CD4-positive, alpha-beta T cell treated with Interleukin-6 at 100 ng/mL for 8 hours (primary cell): ENCODE measurements around the gene GALNT18.
"Not testable (repeated sequence)": the region's sequence is repeated elsewhere in the genome, so short reads cannot be mapped to it uniquely, and the experiment has no call there.

Experiments used
- DNase-seq: peaks from one replicate; pipeline ENCODE4 v3.0.0-alpha.2; 2020; ENCODE audit warnings: mixed read lengths, low spot score

Gene GALNT18

GRCh38 chr11:11458001-11458400, 163.8 kb downstream of the GALNT18 start:
- no peak for DNase-seq

- DNase-seq = no peak
Observed at GRCh38 chr11:11456866-11457265, 164.9 kb downstream of the GALNT18 start.

DNA sequence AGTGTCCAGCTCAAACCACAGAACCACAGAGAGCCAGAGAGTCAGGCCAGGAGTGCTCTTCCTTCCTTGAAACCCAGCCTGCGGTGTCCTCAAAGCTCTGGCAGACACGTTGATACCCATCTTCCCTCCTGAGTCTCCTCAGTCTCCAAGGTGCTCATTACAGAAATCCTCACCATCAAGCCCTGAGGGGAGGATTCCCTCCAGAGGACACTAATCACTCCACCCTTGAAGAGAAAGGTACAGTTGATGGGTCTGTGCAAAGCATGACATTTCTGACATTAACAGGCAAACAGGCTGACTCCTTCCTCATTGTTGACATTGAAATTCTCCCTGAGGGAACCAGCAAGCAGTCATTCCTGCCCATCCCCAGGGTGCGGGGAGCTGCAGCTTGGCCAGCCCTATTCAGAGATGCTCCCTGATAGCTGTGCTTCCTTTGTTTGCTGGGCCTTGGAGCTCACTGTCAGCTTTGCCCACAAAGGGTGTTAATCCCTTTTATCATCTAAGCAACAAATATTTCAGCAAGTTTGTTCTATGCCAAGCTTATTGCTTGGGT, 167.1 kb downstream of the GALNT18 start:
- DNase-seq = no peak

DNA sequence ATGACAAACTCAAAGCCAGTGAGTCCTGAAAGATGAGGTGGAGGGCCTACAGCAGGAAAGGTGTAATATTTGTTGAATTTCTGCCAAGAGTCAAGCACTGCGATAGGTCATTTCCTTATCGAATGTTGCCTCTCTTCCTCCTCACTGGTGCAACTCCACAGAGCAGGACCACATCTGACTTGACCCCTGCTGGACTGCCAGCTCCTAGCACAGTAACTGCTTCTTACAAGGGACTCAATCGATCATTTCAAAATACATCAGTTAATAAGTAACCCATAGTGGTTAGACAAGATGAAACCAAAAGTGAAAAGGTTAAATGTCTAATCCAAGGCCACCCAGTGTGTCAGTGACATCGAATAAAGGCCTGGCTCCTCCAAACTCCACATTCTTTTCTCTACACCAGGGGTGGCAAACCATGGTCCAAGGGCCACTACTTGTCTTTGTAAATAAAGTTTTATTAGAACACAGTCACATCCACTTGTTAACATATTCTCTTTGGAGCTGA, 170.3 kb downstream of the GALNT18 start:
- no peak for DNase-seq

DNA sequence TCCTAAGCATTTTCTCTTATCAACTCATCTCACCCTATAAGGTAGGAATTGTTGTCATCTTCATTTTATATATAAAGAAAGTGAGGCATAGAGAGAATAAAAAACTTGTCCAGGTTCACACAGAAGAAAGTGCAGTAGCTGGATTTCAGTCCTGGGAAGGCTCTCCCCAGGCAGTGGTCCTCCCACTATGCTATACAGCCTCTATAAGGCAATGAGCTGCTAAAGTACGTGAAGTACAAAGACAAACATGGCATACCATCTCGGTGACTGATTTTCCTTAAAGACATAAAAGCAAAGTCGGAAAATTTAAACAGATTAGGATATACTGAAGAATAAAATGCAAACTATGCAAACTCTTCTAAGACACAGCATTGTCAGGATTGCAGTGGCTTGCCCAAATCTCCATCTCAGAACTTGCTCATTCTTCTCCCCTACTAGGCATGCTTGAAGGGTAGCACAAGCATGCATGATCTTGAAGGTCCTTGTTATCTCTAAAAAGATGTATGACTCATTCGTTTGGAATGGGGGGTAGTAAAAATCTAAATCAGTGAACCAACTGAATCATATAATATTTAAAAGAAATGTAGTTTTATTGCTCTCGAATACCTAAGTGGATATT, 171.0 kb downstream of the GALNT18 start:
- no peak for DNase-seq

- DNase-seq = no peak
Observed at GRCh38 chr11:11449327-11449726, 172.5 kb downstream of the GALNT18 start.

- DNase-seq = no peak
Observed at GRCh38 chr11:11448626-11449025, 173.2 kb downstream of the GALNT18 start.

GRCh38 chr11:11447601-11448000, 174.2 kb downstream of the GALNT18 start:
- DNase-seq = not testable (repeated sequence)

GRCh38 chr11:11446967-11447366, 174.8 kb downstream of the GALNT18 start:
- no peak for DNase-seq

- no peak for DNase-seq
Observed at GRCh38 chr11:11446564-11446963, 175.2 kb downstream of the GALNT18 start.

- no peak for DNase-seq
Observed at GRCh38 chr11:11445441-11446185, 176.2 kb downstream of the GALNT18 start.

DNA sequence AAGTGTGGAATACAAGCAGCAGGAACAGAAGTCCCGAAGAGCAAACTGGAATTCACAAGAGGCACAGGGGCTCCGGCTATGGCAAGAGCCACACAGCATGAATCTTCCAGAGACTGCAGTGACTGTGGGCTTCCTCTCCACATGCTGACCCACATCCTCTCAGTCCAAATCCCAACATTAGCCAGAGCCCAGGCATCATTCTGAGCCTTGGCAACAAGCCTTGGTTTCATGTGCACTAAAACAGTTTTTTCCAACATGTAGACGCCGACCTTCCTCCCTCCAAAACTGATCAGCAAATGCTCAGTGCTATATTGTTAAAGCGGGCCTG, 177.0 kb downstream of the GALNT18 start:
- DNase-seq = no peak

DNA sequence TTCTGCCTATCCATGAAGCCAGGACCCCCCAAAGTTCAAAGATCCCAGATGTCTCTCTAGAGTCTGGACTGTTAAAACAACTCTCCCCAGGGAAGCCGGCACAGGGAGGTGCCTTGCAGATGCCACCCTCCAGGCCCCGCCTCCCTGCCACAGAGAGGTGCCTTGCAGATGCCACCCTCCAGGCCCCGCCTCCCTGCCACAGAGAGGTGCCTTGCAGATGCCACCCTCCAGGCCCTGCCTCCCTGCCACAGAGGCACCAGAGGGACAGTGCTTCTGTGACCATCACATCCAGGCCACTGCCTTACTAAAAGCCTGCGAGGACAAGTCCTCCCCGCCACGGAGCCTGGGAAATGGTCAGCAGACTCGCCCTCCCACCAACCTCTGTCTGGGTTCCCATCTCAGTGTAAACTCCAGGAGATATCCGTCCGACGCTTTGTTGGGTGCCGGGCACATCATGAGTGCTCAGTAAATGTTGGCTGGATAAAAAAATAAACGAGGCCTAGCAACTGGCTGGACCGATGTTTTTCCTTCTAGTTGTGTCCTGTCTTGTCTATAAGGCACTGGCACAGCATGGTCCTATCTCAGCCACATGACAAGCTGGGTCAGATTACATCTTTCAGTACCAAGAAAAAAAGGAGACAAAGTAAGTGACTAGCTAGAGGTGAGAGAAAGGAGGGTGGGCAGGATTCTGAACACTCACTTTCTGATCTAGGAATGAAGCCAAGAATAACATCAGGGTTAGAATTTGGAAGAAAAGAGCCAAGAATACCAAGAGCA, 177.6 kb downstream of the GALNT18 start:
- DNase-seq = no peak

DNA sequence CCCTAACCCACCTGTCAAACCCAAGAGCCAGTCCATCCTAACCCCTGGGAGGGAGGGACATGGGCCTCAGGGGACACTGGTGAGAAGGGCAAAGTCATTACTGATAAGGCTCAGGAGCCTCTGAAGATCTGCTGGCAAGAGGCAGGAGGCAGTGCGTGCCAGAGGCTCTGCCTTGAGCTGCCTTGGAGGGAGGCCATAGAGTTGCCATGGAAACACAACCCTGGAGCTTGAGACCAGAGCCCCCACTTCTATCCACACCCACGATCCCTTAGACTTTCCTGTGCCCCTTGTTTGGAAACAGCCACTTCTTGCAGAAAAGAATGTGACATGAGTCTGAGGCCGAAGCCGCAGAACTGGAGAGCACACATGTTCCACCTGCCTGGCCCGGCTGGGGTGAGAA, 179.0 kb downstream of the GALNT18 start:
- no peak for DNase-seq

- DNase-seq = no peak
Observed at GRCh38 chr11:11441516-11441915, 180.3 kb downstream of the GALNT18 start.

DNA sequence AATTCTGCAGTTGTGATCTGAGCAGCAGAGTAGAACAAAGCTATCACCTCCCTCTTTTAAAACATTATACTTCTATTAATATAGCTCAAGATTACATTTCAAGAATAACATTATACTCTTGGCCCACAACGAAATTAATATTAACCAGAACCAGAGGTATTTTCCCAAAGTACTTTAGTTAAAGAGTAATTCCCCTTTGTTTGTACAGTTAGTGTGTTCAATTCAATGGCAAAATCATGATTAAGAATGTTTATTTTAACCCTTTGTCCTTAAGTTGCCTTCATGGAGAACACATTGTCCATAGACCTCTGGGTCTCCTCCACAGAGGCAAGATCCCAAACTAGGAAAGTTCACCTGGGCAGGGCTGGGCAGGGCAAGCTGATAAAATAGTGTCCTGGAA, 180.7 kb downstream of the GALNT18 start:
- DNase-seq = no peak

DNA sequence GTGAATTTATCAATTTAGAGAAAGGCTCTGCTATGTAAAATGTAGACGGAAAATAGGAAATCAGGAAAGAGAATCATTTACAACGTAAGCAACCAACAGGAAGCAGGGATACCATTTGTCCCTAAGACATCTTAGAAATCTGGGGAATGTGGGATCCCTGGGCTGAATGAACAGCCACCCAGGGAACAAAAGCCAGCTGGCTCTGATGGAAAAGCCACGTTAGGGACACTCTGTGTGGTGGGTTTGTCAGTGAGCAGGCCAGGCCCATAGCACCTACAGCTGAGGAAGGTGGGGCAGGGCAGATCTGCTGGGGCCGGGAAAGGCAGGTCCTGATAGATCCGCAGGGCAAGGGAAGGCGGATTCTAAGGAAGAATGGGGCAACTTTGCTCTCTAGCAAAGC, 181.7 kb downstream of the GALNT18 start:
- DNase-seq = no peak

GRCh38 chr11:11439591-11439990, 182.2 kb downstream of the GALNT18 start:
- DNase-seq = no peak

GRCh38 chr11:11436715-11437313, 185.0 kb downstream of the GALNT18 start:
- DNase-seq = no peak

DNA sequence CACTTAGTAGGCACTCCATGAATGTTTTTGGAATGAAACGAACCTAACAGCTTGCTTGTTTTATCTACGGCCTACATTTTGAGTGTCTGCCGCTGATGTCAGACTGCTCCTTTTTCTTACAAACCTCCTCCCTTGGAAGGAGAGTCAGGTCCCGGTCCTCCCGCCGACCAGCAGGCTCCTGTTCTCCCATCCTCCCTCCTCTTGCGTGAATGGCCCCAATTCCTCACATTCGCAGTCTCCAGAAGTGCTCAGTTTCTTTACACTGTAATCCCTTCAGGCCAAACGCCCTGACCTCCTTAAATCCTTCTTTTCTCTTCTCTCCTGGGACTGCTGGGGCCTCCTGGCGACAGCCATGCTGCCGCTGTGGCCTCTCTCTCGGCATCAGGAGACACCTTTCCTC, 186.2 kb downstream of the GALNT18 start:
- DNase-seq = no peak

DNA sequence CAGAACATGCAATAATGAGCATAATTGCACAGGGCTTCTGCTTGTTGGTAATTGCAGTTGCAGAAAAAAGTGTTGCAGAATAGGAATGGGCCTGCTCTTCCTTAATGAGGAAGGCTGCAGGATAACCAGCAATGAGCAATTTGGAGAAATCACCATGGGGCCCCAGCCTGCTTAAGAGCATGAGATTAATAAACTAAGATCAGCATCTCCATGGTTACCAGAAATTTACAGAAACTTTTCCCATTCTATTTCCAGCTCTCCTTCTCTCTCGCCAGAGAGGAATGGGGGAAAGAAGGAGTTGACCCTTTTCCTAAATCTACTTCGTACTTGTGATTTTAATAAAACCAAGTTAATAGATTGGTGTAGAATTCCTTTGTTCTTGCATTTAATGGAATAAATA, 187.8 kb downstream of the GALNT18 start:
- DNase-seq = no peak

DNA sequence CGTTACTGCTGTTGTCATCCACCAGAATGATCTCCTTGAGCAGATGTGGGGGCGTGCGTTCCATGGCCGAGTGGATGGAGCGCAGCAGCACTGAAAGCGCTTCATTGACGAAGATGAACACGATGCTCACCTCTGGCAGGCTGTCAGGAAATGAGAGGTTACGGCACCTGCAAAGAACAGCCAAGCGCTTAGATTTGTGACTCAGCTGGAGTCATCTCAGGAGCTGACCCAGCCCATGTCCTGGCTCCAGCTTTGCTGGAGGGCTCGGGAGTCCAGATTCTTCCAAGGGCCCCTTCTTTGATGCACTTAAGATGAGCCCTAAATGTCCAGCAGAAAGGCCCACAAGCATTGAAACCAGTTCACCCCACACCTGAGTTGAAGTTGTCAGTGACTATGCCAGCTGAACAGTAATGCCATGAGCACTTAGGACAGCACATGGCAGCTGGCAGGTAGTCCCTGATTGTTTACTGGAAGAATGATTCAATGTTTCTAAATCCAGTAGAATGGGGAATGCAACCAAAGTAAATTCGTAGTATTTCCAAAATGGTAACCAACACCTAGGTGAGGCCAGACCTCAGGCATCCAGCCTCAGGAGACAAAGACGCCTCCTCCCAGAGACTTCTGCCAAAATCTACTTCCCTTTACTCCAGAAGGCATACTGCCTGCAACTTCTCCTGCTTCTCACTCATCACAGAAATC, 189.0 kb downstream of the GALNT18 start:
- no peak for DNase-seq
